Gastroesophageal sphincter (tissue), 4 donors: ENCODE results near the gene SVOPL. TPM values are rescaled to one million over a fixed set of nuclear protein-coding genes. Genes with fewer than 3 reads are reported as not detected.

Source experiments
- ATAC-seq: fragments of 150-250 bp; one replicate; pipeline ENCODE4 v1.9.1; 2016; ENCODE audit warnings: mild to moderate bottlenecking, moderate library complexity
- H3K27ac ChIP-seq, 4 donors: fragments of 200-600 bp; sonication (generic) in 3 of 4; 1 replicate in 3 of 4; 2 replicates in 1 of 4; pipeline ENCODE4 v1.5.1; 2016 to 2019
- H3K27me3 ChIP-seq: fragments of 200-600 bp; sonication (generic); one replicate; pipeline ENCODE4 v1.5.1; 2019
- H3K36me3 ChIP-seq, 2 donors: fragments of 200-600 bp; sonication (generic); one replicate each; pipeline ENCODE4 v1.5.1; 2019; ENCODE audit warnings: control low read depth in 1 of 2
- H3K4me1 ChIP-seq, 3 donors: fragments of 200-600 bp; sonication (generic); 1 replicate in 2 of 3; 2 replicates in 1 of 3; pipeline ENCODE4 v1.5.1; 2016 to 2019; ENCODE audit warnings: control low read depth in 2 of 3
- H3K4me3 ChIP-seq, 2 donors: fragments of 200-600 bp; sonication (generic); one replicate each; pipeline ENCODE4 v1.5.1; 2019; ENCODE audit warnings: mild to moderate bottlenecking in 1 of 2, moderate library complexity in 1 of 2
- H3K9me3 ChIP-seq, 3 donors: fragments of 200-600 bp; sonication (generic); one replicate each; pipeline ENCODE4 v1.5.1; 2017 to 2019; ENCODE audit warnings: control low read depth in 2 of 3
- CTCF ChIP-seq, 4 experiments: fragments of 200-600 bp in 2 of 4; fragments of 450-650 bp in 2 of 4; sonication (generic) in 1 of 4; IDR thresholded peaks; one replicate each; pipeline ENCODE4 v1.5.1; 2017 to 2019; ENCODE audit warnings: antibody characterized with exemption in 4 of 4, mild to moderate bottlenecking in 2 of 4, moderate library complexity in 2 of 4
- EP300 ChIP-seq: sonication (generic); formaldehyde crosslinking; IDR thresholded peaks from one replicate; pipeline ENCODE4 v1.6.1; 2017; ENCODE audit warnings: antibody characterized with exemption, mild to moderate bottlenecking
- POLR2A ChIP-seq, 2 donors: fragments of 450-650 bp; IDR thresholded peaks; one replicate each; pipeline ENCODE4 v1.6.1; 2017; ENCODE audit warnings: antibody characterized with exemption in 2 of 2, mild to moderate bottlenecking in 2 of 2, moderate library complexity in 1 of 2
- POLR2AphosphoS5 ChIP-seq: sonication (generic); formaldehyde crosslinking; IDR thresholded peaks from one replicate; pipeline ENCODE4 v1.6.1; 2017; ENCODE audit warnings: antibody characterized with exemption
- WGBS, 2 donors: methylation state at CpG; one replicate each; pipeline ENCODE4 v1.1.5; 2018; ENCODE audit warnings: low coverage in 1 of 2; 5-methylcytosine and 5-hydroxymethylcytosine counted together
- total RNA-seq, 4 donors: library from RNA; depleted of rRNA; stranded (reverse); fragments of >200 nt; gene quantifications; one replicate each; pipeline ENCODE4 v1.1.0, GENCODE V29; 2016

SVOPL gene
- total RNA-seq, 4 donors from 2014 or later = 0.08 TPM; not detected in 3

- Histone ChIP-seq H3K4me3 (no peak overlapping the region), H3K36me3 (peaks cover 3 to 87% of the 10 kb centered on the region in 2 donors), H3K4me1 (no peaks in the 10 kb centered on the region), H3K9me3 (no peaks in the 10 kb centered on the region), H3K27me3 (no peaks in the 10 kb centered on the region), H3K27ac (no peak overlapping the region)
- 91 to 93% methylated on average over 2 to 5 of the region's 5 CpGs for WGBS, 2 donors
- TF ChIP-seq EP300 = no peak
- TF ChIP-seq CTCF (IDR thresholded peaks at IDR 0.05) = no peak
- TF ChIP-seq POLR2AphosphoS5 = no peak
- no peak for TF ChIP-seq POLR2A (IDR thresholded peaks at IDR 0.05)
- no peak for ATAC-seq
Measured at GRCh38 chr7:138575897-138576428, 125.2 kb downstream of the SVOPL start.

GRCh38 chr7:138573741-138574140 lies 127.4 kb downstream of the SVOPL start:
- no peak overlapping the region for H3K4me3 ChIP-seq
- peaks cover 3 to 87% of the 10 kb centered on the region in 2 donors for H3K36me3 ChIP-seq
- TF ChIP-seq POLR2AphosphoS5 = no peak
- no peak for TF ChIP-seq CTCF (IDR thresholded peaks at IDR 0.05)
- H3K27ac ChIP-seq = no peak overlapping the region
- ATAC-seq = no peak
- no peaks in the 10 kb centered on the region for H3K27me3 ChIP-seq
- no peaks in the 10 kb centered on the region for H3K4me1 ChIP-seq
- WGBS, 2 donors = 65 to 86% methylated on average over 2 to 4 of the region's 4 CpGs
- H3K9me3 ChIP-seq = no peaks in the 10 kb centered on the region

DNA sequence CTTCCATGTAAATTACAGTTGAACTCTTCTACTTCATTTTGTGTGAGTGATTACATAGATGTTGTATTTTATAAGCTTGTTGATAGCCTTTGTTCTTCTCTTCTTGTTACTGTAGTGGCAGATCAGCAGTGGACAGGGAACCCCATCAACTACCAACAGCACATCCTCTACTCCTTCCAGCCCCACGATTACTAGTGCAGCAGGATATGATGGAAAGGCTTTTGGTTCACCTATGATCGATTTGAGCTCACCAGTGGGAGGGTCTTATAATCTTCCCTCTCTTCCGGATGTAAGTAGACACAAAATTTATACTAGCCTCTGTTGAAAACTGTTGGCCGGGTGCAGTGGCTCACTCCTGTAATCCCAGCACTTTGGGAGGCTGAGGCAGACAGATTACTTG lies 130.4 kb downstream of the SVOPL start:
- 100% methylated on average over 1 to 3 of the region's 4 CpGs for WGBS, 2 donors
- TF ChIP-seq EP300 (no peak), POLR2A (IDR thresholded peaks at IDR 0.05) (no peak), POLR2AphosphoS5 (no peak), CTCF (IDR thresholded peaks at IDR 0.05) (no peak)
- no peak overlapping the region for H3K27ac ChIP-seq
- peaks cover 0 to 9% (median 0%) of the 10 kb centered on the region in 3 donors for H3K9me3 ChIP-seq
- no peaks in the 10 kb centered on the region for H3K4me1 ChIP-seq
- no peak for ATAC-seq
- H3K27me3 ChIP-seq = no peaks in the 10 kb centered on the region
- peaks cover 3 to 88% of the 10 kb centered on the region in 2 donors for H3K36me3 ChIP-seq
- no peak overlapping the region for H3K4me3 ChIP-seq

DNA sequence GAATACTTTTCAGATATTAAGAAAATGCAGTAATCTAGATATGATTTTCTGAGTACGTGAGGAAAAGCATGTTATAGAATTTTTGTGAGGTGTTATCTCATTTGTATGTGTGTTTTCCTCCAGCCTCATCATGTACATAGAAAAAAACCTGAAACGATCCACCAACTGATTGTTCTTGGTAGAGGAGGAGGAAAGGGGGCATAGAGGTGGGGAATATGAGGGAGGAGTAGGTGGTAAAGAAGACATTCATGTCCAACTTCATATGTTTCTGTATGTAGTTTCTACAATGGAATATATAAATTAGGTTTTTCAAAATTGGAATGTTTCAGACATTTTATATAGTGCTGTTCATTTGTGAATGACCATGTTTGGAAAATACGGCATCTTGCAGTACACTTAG lies 131.7 kb downstream of the SVOPL start:
- Histone ChIP-seq H3K4me3 (no peak overlapping the region), H3K4me1 (no peaks in the 10 kb centered on the region), H3K27ac (no peak overlapping the region), H3K36me3 (peaks cover 3 to 99% of the 10 kb centered on the region in 2 donors), H3K27me3 (no peaks in the 10 kb centered on the region), H3K9me3 (peaks cover 0 to 22% (median 0%) of the 10 kb centered on the region in 3 donors)
- 94 to 97% methylated on average over 3 of the region's 3 CpGs for WGBS, 2 donors
- ATAC-seq = no peak
- TF ChIP-seq POLR2A (IDR thresholded peaks at IDR 0.05) (no peak), CTCF (IDR thresholded peaks at IDR 0.05) (no peak), EP300 (no peak), POLR2AphosphoS5 (no peak)

DNA sequence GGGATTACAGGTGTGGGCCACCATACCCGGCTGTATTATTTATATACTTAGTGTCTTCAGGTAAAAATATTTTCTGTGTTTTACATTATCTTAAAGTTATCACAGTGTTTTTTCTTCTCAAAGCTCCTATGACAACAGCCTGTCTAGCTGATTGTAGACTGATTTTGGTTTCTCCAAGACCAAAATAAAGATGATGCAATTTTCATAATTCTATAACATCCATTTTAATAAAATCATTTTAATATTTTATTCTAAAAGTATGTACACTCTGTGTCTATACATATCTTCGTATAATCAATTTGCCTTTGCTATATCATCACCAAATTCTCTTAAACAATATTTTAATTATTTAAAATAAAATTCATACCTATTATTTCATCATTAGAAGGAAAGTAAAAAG lies 132.5 kb downstream of the SVOPL start:
- H3K4me1 ChIP-seq = no peaks in the 10 kb centered on the region
- no peak for TF ChIP-seq CTCF (IDR thresholded peaks at IDR 0.05)
- TF ChIP-seq EP300 = no peak
- TF ChIP-seq POLR2AphosphoS5 = no peak
- no peak for TF ChIP-seq POLR2A (IDR thresholded peaks at IDR 0.05)
- 83 to 90% methylated on average over 1 to 2 of the region's 2 CpGs for WGBS, 2 donors
- no peak overlapping the region for H3K27ac ChIP-seq
- no peaks in the 10 kb centered on the region for H3K27me3 ChIP-seq
- H3K36me3 ChIP-seq = peaks cover 3 to 100% of the 10 kb centered on the region in 2 donors
- ATAC-seq = no peak
- no peak overlapping the region for H3K4me3 ChIP-seq
- peaks cover 0 to 30% (median 0%) of the 10 kb centered on the region in 3 donors for H3K9me3 ChIP-seq
